ENCODE data around the gene PFN4.

Gene PFN4

DNA sequence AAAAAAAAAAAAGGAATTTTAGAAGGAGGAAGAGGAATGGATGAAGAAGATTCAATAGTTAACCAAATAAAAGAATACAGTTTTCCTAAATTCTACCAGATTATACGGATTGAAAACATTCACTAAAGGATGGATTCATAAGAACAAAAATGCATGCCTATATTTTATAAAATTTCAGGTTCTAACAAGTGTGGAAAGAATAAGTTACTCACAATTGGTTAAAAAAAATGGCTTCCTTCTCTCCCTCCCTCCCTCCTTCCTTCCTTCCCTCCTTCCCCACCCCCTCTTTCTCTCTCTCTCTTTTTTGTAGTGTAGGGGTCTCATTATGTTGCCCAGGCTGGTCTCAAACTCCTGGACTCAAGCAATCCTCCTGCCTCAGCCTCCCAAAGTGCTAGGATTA lies 36.9 kb downstream of the PFN4 start:
- H3K27ac ChIP-seq (ENCODE audit: low read length, poor library complexity, severe bottlenecking): no peak overlapping the region
- H2BK15ac ChIP-seq (ENCODE audit: low read depth, poor library complexity, severe bottlenecking): no peak overlapping the region
- H3K4me1 ChIP-seq (ENCODE audit: control insufficient read depth, insufficient read depth, low read depth, low read length): peaks cover 7% of the 10 kb centered on the region
- H3K4me2 ChIP-seq (ENCODE audit: low read length, poor library complexity, severe bottlenecking): no peak overlapping the region
- DNase-seq: no peak
- H3K9me3 ChIP-seq (ENCODE audit: control insufficient read depth, low read length): no peaks in the 10 kb centered on the region
- H3K27me3 ChIP-seq (ENCODE audit: control insufficient read depth in 1 of 2, insufficient read depth in 1 of 2, low read length in 2 of 2): no peaks in the 10 kb centered on the region
- H2AFZ ChIP-seq (ENCODE audit: low read depth, low read length): no peak overlapping the region
- no peak overlapping the region for H3K23ac ChIP-seq (ENCODE audit: low read length in 2 of 2)
- no peak overlapping the region for H4K91ac ChIP-seq (ENCODE audit: low read length)
- no peak overlapping the region for H3K4ac ChIP-seq (ENCODE audit: low read depth in 1 of 2, low read length in 2 of 2)
- H3K36me3 ChIP-seq (ENCODE audit: control insufficient read depth in 1 of 2, insufficient read depth in 2 of 2, low read depth in 1 of 2, low read length in 2 of 2): peaks cover 17 to 18% of the 10 kb centered on the region in 2 experiments
- no peak overlapping the region for H3K4me3 ChIP-seq (ENCODE audit: insufficient read depth in 1 of 2, low read depth in 1 of 2, low read length in 2 of 2)
- no peak overlapping the region for H2BK5ac ChIP-seq (ENCODE audit: low read depth, low read length, poor library complexity, severe bottlenecking)
- H2BK120ac ChIP-seq (ENCODE audit: low read depth, low read length): no peak overlapping the region
- no CpG with 5 or more reads among the region's 1 CpG for WGBS
- no peak overlapping the region for H2AK5ac ChIP-seq (ENCODE audit: low read length, severe bottlenecking)
- no peak overlapping the region for H3K14ac ChIP-seq (ENCODE audit: low read length in 2 of 2)
- H3K18ac ChIP-seq (ENCODE audit: low read depth in 1 of 2, low read length in 2 of 2): no peak overlapping the region
- no peak overlapping the region for H2BK12ac ChIP-seq (ENCODE audit: low read length in 2 of 2)
- H3K79me1 ChIP-seq (replicated peaks; ENCODE audit: low read length, poor library complexity, severe bottlenecking): peaks cover 21% of the 10 kb centered on the region
- no peak overlapping the region for H3K9ac ChIP-seq (ENCODE audit: low read length)
- H4K8ac ChIP-seq (ENCODE audit: low read length): no peak overlapping the region

DNA sequence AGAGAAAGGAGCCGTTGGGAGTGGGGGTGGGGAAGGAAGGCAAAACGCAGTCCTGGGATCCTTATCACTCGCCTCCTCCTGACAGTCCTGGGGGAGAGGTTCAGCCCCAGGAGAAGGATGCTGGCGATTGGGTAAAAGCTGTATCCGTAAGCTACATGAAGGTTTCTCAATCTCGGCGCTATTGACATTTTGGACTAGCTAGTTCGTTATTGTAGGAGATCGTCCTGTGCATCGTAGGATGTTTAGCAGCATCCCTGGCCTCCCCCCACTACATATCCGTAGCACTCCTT lies 38.0 kb downstream of the PFN4 start:
- Histone ChIP-seq H3K9me3 (ENCODE audit: control insufficient read depth, low read length) (no peaks in the 10 kb centered on the region), H3K27me3 (ENCODE audit: control insufficient read depth in 1 of 2, insufficient read depth in 1 of 2, low read length in 2 of 2) (no peaks in the 10 kb centered on the region), H4K91ac (ENCODE audit: low read length) (peak overlapping the region; percentile 19), H3K23ac (ENCODE audit: low read length in 2 of 2) (no peak overlapping the region), H2AK5ac (ENCODE audit: low read length, severe bottlenecking) (no peak overlapping the region), H2BK15ac (ENCODE audit: low read depth, poor library complexity, severe bottlenecking) (no peak overlapping the region), H2AFZ (ENCODE audit: low read depth, low read length) (peak overlapping the region; percentile 69), H3K9ac (ENCODE audit: low read length) (peak overlapping the region; percentile 95), H3K4me3 (ENCODE audit: insufficient read depth in 1 of 2, low read depth in 1 of 2, low read length in 2 of 2) (peak overlapping the region; percentile 52 to 93), H3K14ac (ENCODE audit: low read length in 2 of 2) (peak overlapping the region in 1 of 2 experiments; percentile 31), H3K36me3 (ENCODE audit: control insufficient read depth in 1 of 2, insufficient read depth in 2 of 2, low read depth in 1 of 2, low read length in 2 of 2) (peaks cover 22 to 27% of the 10 kb centered on the region in 2 experiments), H3K18ac (ENCODE audit: low read depth in 1 of 2, low read length in 2 of 2) (peak overlapping the region in 1 of 2 experiments; percentile 71), H3K4ac (ENCODE audit: low read depth in 1 of 2, low read length in 2 of 2) (peak overlapping the region in 1 of 2 experiments; percentile 70), H2BK120ac (ENCODE audit: low read depth, low read length) (peak overlapping the region; percentile 29), H3K27ac (ENCODE audit: low read length, poor library complexity, severe bottlenecking) (peak overlapping the region; percentile 93), H2BK12ac (ENCODE audit: low read length in 2 of 2) (no peak overlapping the region), H3K4me1 (ENCODE audit: control insufficient read depth, insufficient read depth, low read depth, low read length) (peaks cover 7% of the 10 kb centered on the region), H3K4me2 (ENCODE audit: low read length, poor library complexity, severe bottlenecking) (peak overlapping the region; percentile 49), H4K8ac (ENCODE audit: low read length) (peak overlapping the region; percentile 83), H3K79me1 (replicated peaks; ENCODE audit: low read length, poor library complexity, severe bottlenecking) (peaks cover 28% of the 10 kb centered on the region), H2BK5ac (ENCODE audit: low read depth, low read length, poor library complexity, severe bottlenecking) (no peak overlapping the region)
- DNase-seq: no peak
- WGBS: 34% methylated on average over 11 of the region's 11 CpGs

DNA sequence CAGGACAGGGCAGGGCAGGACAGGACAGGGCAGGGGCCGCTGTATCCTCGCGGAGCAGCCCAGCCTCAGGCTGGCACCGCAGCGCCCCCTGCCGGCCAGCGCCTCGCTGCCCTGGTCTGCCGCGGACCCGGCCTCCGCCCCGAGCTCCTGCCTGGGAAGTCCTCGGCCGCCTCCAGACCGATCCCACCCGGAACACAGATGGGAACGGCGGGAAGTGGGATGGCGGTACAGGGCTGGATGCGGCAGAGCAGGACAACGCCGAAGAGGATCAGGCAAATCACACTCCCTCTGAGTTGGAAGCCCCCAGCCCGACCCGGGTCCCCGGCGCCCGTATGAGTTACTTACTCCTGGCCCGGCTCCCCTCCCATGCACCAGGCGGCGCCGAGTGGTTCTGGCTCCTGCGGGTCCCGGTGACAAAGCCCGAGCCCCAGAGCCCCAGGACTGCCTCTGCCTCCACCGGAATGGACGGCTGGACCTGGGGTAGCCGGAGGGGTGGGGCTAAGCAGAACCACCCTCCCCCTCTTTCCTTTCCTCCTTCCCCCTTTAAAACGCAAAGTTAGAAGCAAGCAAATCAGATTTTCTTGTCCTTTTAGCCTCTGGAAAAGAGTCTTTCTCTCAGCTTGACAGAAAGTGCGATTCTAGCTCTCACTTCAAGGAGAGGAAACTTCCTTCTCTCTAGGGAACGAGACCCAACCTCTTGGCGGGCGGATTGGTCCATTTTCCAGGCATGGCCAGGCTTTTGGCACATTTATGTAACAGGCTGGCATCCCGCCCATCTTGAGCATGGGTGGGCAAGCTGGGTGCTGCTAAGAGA lies 38.5 kb downstream of the PFN4 start, which contains the start of gene TP53I3:
TSS of gene TP53I3 (minus strand) at position 449 of the 814 bp plus-strand sequence. CDS start 508 bp downstream, outside the sequence.
- Histone ChIP-seq H3K27ac (ENCODE audit: low read length, poor library complexity, severe bottlenecking) (peak within 1 kb of the TSS; percentile 94), H2AK5ac (ENCODE audit: low read length, severe bottlenecking) (peak within 1 kb of the TSS; percentile 83), H3K4me3 (ENCODE audit: insufficient read depth in 1 of 2, low read depth in 1 of 2, low read length in 2 of 2) (peak within 1 kb of the TSS; percentile 71 to 93), H2BK5ac (ENCODE audit: low read depth, low read length, poor library complexity, severe bottlenecking) (peak within 1 kb of the TSS; percentile 78), H3K4ac (ENCODE audit: low read depth in 1 of 2, low read length in 2 of 2) (peak within 1 kb of the TSS; percentile 70 to 84), H2BK12ac (ENCODE audit: low read length in 2 of 2) (peak within 1 kb of the TSS; percentile 51 to 75), H4K8ac (ENCODE audit: low read length) (peak within 1 kb of the TSS; percentile 96), H3K4me2 (ENCODE audit: low read length, poor library complexity, severe bottlenecking) (peak within 1 kb of the TSS; percentile 61), H3K27me3 (ENCODE audit: control insufficient read depth in 1 of 2, insufficient read depth in 1 of 2, low read length in 2 of 2) (no peaks in the 10 kb centered on the region), H3K79me1 (replicated peaks; ENCODE audit: low read length, poor library complexity, severe bottlenecking) (peaks cover 28% of the 10 kb centered on the region), H3K9ac (ENCODE audit: low read length) (peak within 1 kb of the TSS; percentile 95), H3K4me1 (ENCODE audit: control insufficient read depth, insufficient read depth, low read depth, low read length) (peaks cover 7% of the 10 kb centered on the region), H3K36me3 (ENCODE audit: control insufficient read depth in 1 of 2, insufficient read depth in 2 of 2, low read depth in 1 of 2, low read length in 2 of 2) (peaks cover 22 to 31% of the 10 kb centered on the region in 2 experiments), H2BK15ac (ENCODE audit: low read depth, poor library complexity, severe bottlenecking) (peak within 1 kb of the TSS; percentile 88), H3K18ac (ENCODE audit: low read depth in 1 of 2, low read length in 2 of 2) (peak within 1 kb of the TSS; percentile 94 to 97), H4K91ac (ENCODE audit: low read length) (peak within 1 kb of the TSS; percentile 95), H3K14ac (ENCODE audit: low read length in 2 of 2) (peak within 1 kb of the TSS in 1 of 2 experiments; percentile 69), H2BK120ac (ENCODE audit: low read depth, low read length) (peak within 1 kb of the TSS; percentile 86), H2AFZ (ENCODE audit: low read depth, low read length) (peak within 1 kb of the TSS; percentile 92), H3K23ac (ENCODE audit: low read length in 2 of 2) (peak within 1 kb of the TSS in 1 of 2 experiments; percentile 32), H3K9me3 (ENCODE audit: control insufficient read depth, low read length) (no peaks in the 10 kb centered on the region)
- WGBS: under 1% methylated on average over 41 of the region's 44 CpGs
- DNase-seq: peak; percentile 93

Data from mesenchymal stem cell (in vitro differentiated cells and primary cell).